Trophoblast cell (in vitro differentiated cells and primary cell): Measurements from ENCODE around the gene ATAD5.
"Not testable (repeated sequence)": the region's sequence is repeated elsewhere in the genome, so short reads cannot be mapped to it uniquely, and the experiment has no call there.

Experiments used
- DNase-seq, 2 donors: peaks; one replicate each; pipeline ENCODE4 v3.0.0-alpha.2; 2016
- H2AFZ ChIP-seq: 2 replicates; pipeline ENCODE4 v1.6.1; 2013; ENCODE audit warnings: low read length, moderate library complexity, mild to moderate bottlenecking; ENCODE audit not compliant: insufficient read depth, poor library complexity
- H2AK5ac ChIP-seq: 2 replicates; pipeline ENCODE4 v1.6.1; 2013; ENCODE audit warnings: mild to moderate bottlenecking, low read length
- H2BK120ac ChIP-seq: 2 replicates; pipeline ENCODE4 v1.6.1; 2013; ENCODE audit warnings: low read length, mild to moderate bottlenecking, moderate library complexity; ENCODE audit not compliant: insufficient read depth, poor library complexity
- H2BK12ac ChIP-seq: 2 replicates; pipeline ENCODE4 v1.6.1; 2013; ENCODE audit warnings: mild to moderate bottlenecking, low read length, moderate library complexity
- H2BK5ac ChIP-seq: 2 replicates; pipeline ENCODE4 v1.6.1; 2013; ENCODE audit warnings: low read length, low read depth, moderate library complexity, mild to moderate bottlenecking; ENCODE audit not compliant: poor library complexity
- H3K14ac ChIP-seq: 2 replicates; pipeline ENCODE4 v1.6.1; 2013; ENCODE audit warnings: mild to moderate bottlenecking, low read length
- H3K18ac ChIP-seq: 2 replicates; pipeline ENCODE4 v1.6.1; 2013; ENCODE audit warnings: mild to moderate bottlenecking, low read length
- H3K23ac ChIP-seq: 2 replicates; pipeline ENCODE4 v1.6.1; 2013; ENCODE audit warnings: low read length
- H3K27ac ChIP-seq: 2 replicates; pipeline ENCODE4 v1.5.1; 2013; ENCODE audit warnings: low read depth, mild to moderate bottlenecking, inconsistent platforms, low read length, moderate library complexity
- H3K27me3 ChIP-seq: 2 replicates; pipeline ENCODE4 v1.6.1; 2013; ENCODE audit warnings: inconsistent platforms, mild to moderate bottlenecking, low read length, moderate library complexity; ENCODE audit not compliant: insufficient read depth
- H3K36me3 ChIP-seq, 2 experiments: 1 replicate in 1 of 2; 2 replicates in 1 of 2; pipeline ENCODE4 v1.6.1; 2013; ENCODE audit warnings: low read length in 2 of 2, mild to moderate bottlenecking in 2 of 2, moderate library complexity in 1 of 2; ENCODE audit not compliant: insufficient read depth in 2 of 2, control insufficient read depth in 1 of 2
- H3K4ac ChIP-seq: 2 replicates; pipeline ENCODE4 v1.6.1; 2013; ENCODE audit warnings: low read depth, mild to moderate bottlenecking, low read length, moderate library complexity
- H3K4me1 ChIP-seq, 2 experiments: 1 replicate in 1 of 2; 2 replicates in 1 of 2; pipeline ENCODE4 v1.6.1; 2013; ENCODE audit warnings: low read length in 2 of 2, mild to moderate bottlenecking in 2 of 2, moderate library complexity in 1 of 2; ENCODE audit not compliant: insufficient read depth in 2 of 2, control insufficient read depth in 1 of 2
- H3K4me2 ChIP-seq: 2 replicates; pipeline ENCODE4 v1.6.1; 2013; ENCODE audit warnings: inconsistent platforms, mild to moderate bottlenecking, low read length, moderate library complexity
- H3K4me3 ChIP-seq: 2 replicates; pipeline ENCODE4 v1.5.1; 2013; ENCODE audit warnings: mild to moderate bottlenecking, low read depth, low read length, inconsistent platforms
- H3K79me1 ChIP-seq: one replicate; pipeline ENCODE4 v1.6.1; 2013; ENCODE audit warnings: low read length
- H3K79me2 ChIP-seq: 2 replicates; pipeline ENCODE4 v1.6.1; 2013; ENCODE audit warnings: low read length, mild to moderate bottlenecking; ENCODE audit not compliant: control insufficient read depth, insufficient read depth, poor library complexity
- H3K9ac ChIP-seq: 2 replicates; pipeline ENCODE4 v1.6.1; 2013; ENCODE audit warnings: mild to moderate bottlenecking, low read length
- H3K9me3 ChIP-seq: 2 replicates; pipeline ENCODE4 v1.6.1; 2013; ENCODE audit warnings: low read depth, mild to moderate bottlenecking, control low read depth, inconsistent platforms, low read length; ENCODE audit not compliant: insufficient read depth
- H4K12ac ChIP-seq: 2 replicates; pipeline ENCODE4 v1.6.1; 2013; ENCODE audit warnings: low read depth, mild to moderate bottlenecking, low read length, moderate library complexity
- H4K8ac ChIP-seq: 2 replicates; pipeline ENCODE4 v1.6.1; 2013; ENCODE audit warnings: low read depth, mild to moderate bottlenecking, low read length, moderate library complexity
- H4K91ac ChIP-seq: one replicate; pipeline ENCODE4 v1.6.1; 2013; ENCODE audit warnings: low read depth, mild to moderate bottlenecking, low read length, moderate library complexity
- WGBS: extraction: QIAGEN DNeasy Blood & Tissue Kit; methylation state at CpG from one replicate; pipeline ENCODE4 v1.1.7; 2013; ENCODE audit warnings: missing lambda C conversion rate; ENCODE audit not compliant: insufficient read length, insufficient coverage; ENCODE audit errors: extremely low coverage; 5-methylcytosine and 5-hydroxymethylcytosine counted together

ATAD5 gene

GRCh38 chr17:30819971-30820705 is 11.6 kb upstream of the ATAD5 start:
- Histone ChIP-seq H3K14ac (no peak overlapping the region), H4K8ac (no peak overlapping the region), H3K18ac (no peak overlapping the region), H3K4me1 (peaks cover 3 to 6% of the 10 kb centered on the region in 2 experiments), H3K79me2 (peaks cover 14% of the 10 kb centered on the region), H3K27ac (no peak overlapping the region), H2BK5ac (no peak overlapping the region), H3K9ac (no peak overlapping the region), H3K9me3 (no peaks in the 10 kb centered on the region), H4K91ac (no peak overlapping the region), H3K4me3 (no peak overlapping the region), H3K4me2 (no peak overlapping the region), H3K36me3 (no peaks in the 10 kb centered on the region), H2AFZ (no peak overlapping the region), H3K23ac (no peak overlapping the region), H3K27me3 (no peaks in the 10 kb centered on the region), H3K79me1 (peaks cover 11% of the 10 kb centered on the region), H2BK120ac (no peak overlapping the region), H2BK12ac (no peak overlapping the region), H4K12ac (no peak overlapping the region), H2AK5ac (no peak overlapping the region), H3K4ac (peak overlapping the region; percentile 1)
- no CpG with 5 or more reads among the region's 8 CpGs for WGBS
- DNase-seq: peak in 1 of 2 donors; percentile 39

- no peak overlapping the region for H2BK5ac ChIP-seq
- H3K23ac ChIP-seq: no peak overlapping the region
- WGBS: no CpG with 5 or more reads among the region's 9 CpGs
- H3K14ac ChIP-seq: no peak overlapping the region
- H3K4me2 ChIP-seq: no peak overlapping the region
- H3K4me1 ChIP-seq: peaks cover 3 to 6% of the 10 kb centered on the region in 2 experiments
- no peak overlapping the region for H3K18ac ChIP-seq
- no peak overlapping the region for H4K12ac ChIP-seq
- no peaks in the 10 kb centered on the region for H3K36me3 ChIP-seq
- no peaks in the 10 kb centered on the region for H3K27me3 ChIP-seq
- no peak overlapping the region for H2AFZ ChIP-seq
- H2BK120ac ChIP-seq: no peak overlapping the region
- no peak overlapping the region for H2AK5ac ChIP-seq
- DNase-seq: no peak
- H2BK12ac ChIP-seq: no peak overlapping the region
- H3K27ac ChIP-seq: no peak overlapping the region
- H4K91ac ChIP-seq: no peak overlapping the region
- no peaks in the 10 kb centered on the region for H3K9me3 ChIP-seq
- H3K4me3 ChIP-seq: no peak overlapping the region
- peaks cover 12% of the 10 kb centered on the region for H3K79me2 ChIP-seq
- H4K8ac ChIP-seq: no peak overlapping the region
- no peak overlapping the region for H3K9ac ChIP-seq
- peak overlapping the region; percentile 83 for H3K4ac ChIP-seq
- H3K79me1 ChIP-seq: peaks cover 11% of the 10 kb centered on the region
These were observed 9.7 kb upstream of the ATAD5 start for GRCh38 chr17:30821871-30822723.

GRCh38 chr17:30822919-30823318 is 8.8 kb upstream of the ATAD5 start:
- H3K27ac ChIP-seq, H3K4me1 ChIP-seq, H4K12ac ChIP-seq, H3K4me3 ChIP-seq, H3K23ac ChIP-seq, H3K9me3 ChIP-seq, H3K14ac ChIP-seq, H2BK120ac ChIP-seq, H2AFZ ChIP-seq, H3K27me3 ChIP-seq, H4K91ac ChIP-seq, H4K8ac ChIP-seq, H3K36me3 ChIP-seq, H2AK5ac ChIP-seq, H3K9ac ChIP-seq, H2BK5ac ChIP-seq, H2BK12ac ChIP-seq, H3K4me2 ChIP-seq, H3K18ac ChIP-seq: not testable (repeated sequence)
- no CpG with 5 or more reads among the region's 14 CpGs for WGBS
- peaks cover 11% of the 10 kb centered on the region for H3K79me1 ChIP-seq
- DNase-seq: peak in 1 of 2 donors; percentile 40
- peaks cover 12% of the 10 kb centered on the region for H3K79me2 ChIP-seq
- H3K4ac ChIP-seq: peak overlapping the region; percentile 94

GRCh38 chr17:30823421-30823820 is 8.3 kb upstream of the ATAD5 start:
- no peak overlapping the region for H2BK12ac ChIP-seq
- H4K8ac ChIP-seq: no peak overlapping the region
- H3K79me2 ChIP-seq: peaks cover 12% of the 10 kb centered on the region
- no peak overlapping the region for H3K18ac ChIP-seq
- H4K12ac ChIP-seq: no peak overlapping the region
- H2AK5ac ChIP-seq: no peak overlapping the region
- no peak overlapping the region for H3K27ac ChIP-seq
- H3K4me2 ChIP-seq: no peak overlapping the region
- H2BK120ac ChIP-seq: no peak overlapping the region
- no peak overlapping the region for H3K4ac ChIP-seq
- H4K91ac ChIP-seq: no peak overlapping the region
- peaks cover 3 to 6% of the 10 kb centered on the region in 2 experiments for H3K4me1 ChIP-seq
- DNase-seq: no peak
- WGBS: no CpG with 5 or more reads among the region's 7 CpGs
- H3K9ac ChIP-seq: no peak overlapping the region
- no peaks in the 10 kb centered on the region for H3K27me3 ChIP-seq
- no peaks in the 10 kb centered on the region for H3K9me3 ChIP-seq
- H3K36me3 ChIP-seq: no peaks in the 10 kb centered on the region
- peaks cover 11% of the 10 kb centered on the region for H3K79me1 ChIP-seq
- no peak overlapping the region for H2AFZ ChIP-seq
- H3K4me3 ChIP-seq: no peak overlapping the region
- H2BK5ac ChIP-seq: no peak overlapping the region
- no peak overlapping the region for H3K14ac ChIP-seq
- H3K23ac ChIP-seq: no peak overlapping the region
